Body of pancreas (tissue), 4 donors: Measurements from ENCODE around the gene RNF224. TPM values are rescaled to one million over a fixed set of nuclear protein-coding genes. Genes with fewer than 3 reads are reported as not detected.

Experiments
- ATAC-seq: fragments of 150-250 bp; one replicate; pipeline ENCODE4 v1.9.1; 2016
- DNase-seq, 4 donors: peaks; one replicate each; pipeline ENCODE4 v3.0.0-alpha.2; 2019
- H3K27ac ChIP-seq, 4 donors: fragments of 200-600 bp; sonication (generic); 1 replicate in 3 of 4; 2 replicates in 1 of 4; pipeline versions ENCODE4 v1.5.1 to v1.6.1; 2016 to 2019; ENCODE audit warnings: mild to moderate bottlenecking in 1 of 4, mixed read lengths in 1 of 4, moderate library complexity in 1 of 4
- H3K27me3 ChIP-seq, 2 donors: fragments of 200-600 bp; sonication (generic); one replicate each; pipeline ENCODE4 v1.6.0; 2016; ENCODE audit warnings: mild to moderate bottlenecking in 1 of 2
- H3K36me3 ChIP-seq, 2 donors: fragments of 200-600 bp; sonication (generic); replicated peaks in 1 of 2; 2 replicates each; pipeline ENCODE4 v1.5.1; 2016; ENCODE audit warnings: low read depth in 2 of 2; ENCODE audit not compliant: insufficient read depth in 1 of 2
- H3K4me1 ChIP-seq: fragments of 200-600 bp; sonication (generic); one replicate; pipeline ENCODE4 v1.6.0; 2016
- H3K4me3 ChIP-seq, 2 donors: fragments of 200-600 bp; sonication (generic); 1 replicate in 1 of 2; 2 replicates in 1 of 2; pipeline ENCODE4 v1.5.1; 2016 to 2019
- H3K9me3 ChIP-seq, 3 donors: fragments of 200-600 bp; sonication (generic); 1 replicate in 2 of 3; 2 replicates in 1 of 3; pipeline ENCODE4 v1.5.1; 2016
- POLR2A ChIP-seq, 3 donors: fragments of 450-650 bp; IDR thresholded peaks; one replicate each; pipeline ENCODE4 v1.6.1; 2016; ENCODE audit warnings: antibody characterized with exemption in 3 of 3, mild to moderate bottlenecking in 2 of 3
- WGBS, 2 donors: methylation state at CpG; one replicate each; pipeline ENCODE4 v1.1.5; 2017; 5-methylcytosine and 5-hydroxymethylcytosine counted together
- intact Hi-C: fragments of 100-400 bp; cut with DNase I; formaldehyde crosslinking; loops from one replicate; pipeline ENCODE4 v1.15.1; 2023
- total RNA-seq, 2 donors: library from RNA; depleted of rRNA; stranded (reverse); fragments of >200 nt; gene quantifications; one replicate each; pipeline ENCODE4 v1.1.0, GENCODE V29; 2016
- TF ChIP-seq, protein P1 (sequence below), 7 experiments: fragments of 450-650 bp in 4 of 7; fragments of 200-600 bp in 3 of 7; sonication (generic) in 3 of 7; IDR thresholded peaks; one replicate each; pipeline ENCODE4 v1.5.1; 2016 to 2019; ENCODE audit warnings: antibody characterized with exemption in 7 of 7

RNF224 gene
- total RNA-seq, 2 donors from 2014 or later = 0.26 TPM; not detected in 1

DNA sequence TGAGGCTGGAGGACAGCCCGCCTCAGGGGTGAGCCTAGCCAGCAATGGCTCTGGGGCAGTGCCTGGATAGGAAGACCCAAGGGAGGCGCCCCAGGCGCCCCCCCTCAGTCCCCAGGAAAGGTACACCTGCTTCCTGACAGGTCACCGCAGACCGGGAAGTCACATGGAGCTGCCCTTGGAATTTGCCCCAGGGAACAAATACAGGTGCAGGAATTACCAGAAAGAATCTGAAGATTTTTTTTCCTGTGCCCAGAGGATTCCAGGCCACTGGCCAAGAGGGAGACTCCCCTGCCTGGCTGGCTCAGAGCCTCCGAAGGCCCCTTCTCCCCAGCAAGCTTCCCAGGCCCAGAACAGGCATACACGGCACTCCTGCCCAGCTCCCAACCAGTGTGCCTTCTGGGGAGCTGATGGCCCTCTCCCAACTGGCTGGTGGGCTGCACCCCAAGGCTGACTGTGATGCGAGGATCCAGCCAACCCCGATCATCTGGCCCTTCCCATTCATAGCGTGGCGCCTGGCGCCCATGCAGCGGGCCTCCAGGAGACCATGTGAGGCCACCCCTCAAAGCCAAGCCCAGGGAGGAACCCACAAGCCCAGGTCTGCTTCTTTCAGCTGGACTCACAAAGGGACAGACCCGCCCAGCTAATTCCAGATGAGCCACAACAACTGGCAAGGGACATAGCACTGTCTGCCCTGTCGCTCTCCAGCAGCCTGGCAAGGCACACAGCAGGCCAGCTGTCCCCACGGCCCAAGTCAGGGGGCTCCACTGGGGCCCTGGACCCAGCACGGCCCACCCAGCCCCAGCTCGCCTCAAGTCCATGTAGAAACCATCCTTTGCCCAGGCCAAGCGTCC, 29.0 kb upstream of the RNF224 start:
- Histone ChIP-seq H3K9me3 (no peaks in the 10 kb centered on the region), H3K4me3 (peak overlapping the region; percentile 32 to 40), H3K36me3 (no peaks in the 10 kb centered on the region), H3K4me1 (peaks cover 87% of the 10 kb centered on the region), H3K27me3 (no peaks in the 10 kb centered on the region), H3K27ac (peak overlapping the region; percentile 92 to 99 (median 92))
- TF ChIP-seq, protein P1, sequence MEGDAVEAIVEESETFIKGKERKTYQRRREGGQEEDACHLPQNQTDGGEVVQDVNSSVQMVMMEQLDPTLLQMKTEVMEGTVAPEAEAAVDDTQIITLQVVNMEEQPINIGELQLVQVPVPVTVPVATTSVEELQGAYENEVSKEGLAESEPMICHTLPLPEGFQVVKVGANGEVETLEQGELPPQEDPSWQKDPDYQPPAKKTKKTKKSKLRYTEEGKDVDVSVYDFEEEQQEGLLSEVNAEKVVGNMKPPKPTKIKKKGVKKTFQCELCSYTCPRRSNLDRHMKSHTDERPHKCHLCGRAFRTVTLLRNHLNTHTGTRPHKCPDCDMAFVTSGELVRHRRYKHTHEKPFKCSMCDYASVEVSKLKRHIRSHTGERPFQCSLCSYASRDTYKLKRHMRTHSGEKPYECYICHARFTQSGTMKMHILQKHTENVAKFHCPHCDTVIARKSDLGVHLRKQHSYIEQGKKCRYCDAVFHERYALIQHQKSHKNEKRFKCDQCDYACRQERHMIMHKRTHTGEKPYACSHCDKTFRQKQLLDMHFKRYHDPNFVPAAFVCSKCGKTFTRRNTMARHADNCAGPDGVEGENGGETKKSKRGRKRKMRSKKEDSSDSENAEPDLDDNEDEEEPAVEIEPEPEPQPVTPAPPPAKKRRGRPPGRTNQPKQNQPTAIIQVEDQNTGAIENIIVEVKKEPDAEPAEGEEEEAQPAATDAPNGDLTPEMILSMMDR (IDR thresholded peaks at IDR 0.05) = no peak
- peak; percentile 50 to 58 (median 54) for TF ChIP-seq POLR2A (IDR thresholded peaks at IDR 0.05)
- WGBS, 2 donors = 15% methylated on average over 18 of the region's 19 CpGs; no CpG with 5 or more reads in 1 of the 2 donors
- DNase-seq (peak; percentile 91 to 97 (median 95)), ATAC-seq (peak; percentile 40)
- intact Hi-C loops = no loop called here

DNA sequence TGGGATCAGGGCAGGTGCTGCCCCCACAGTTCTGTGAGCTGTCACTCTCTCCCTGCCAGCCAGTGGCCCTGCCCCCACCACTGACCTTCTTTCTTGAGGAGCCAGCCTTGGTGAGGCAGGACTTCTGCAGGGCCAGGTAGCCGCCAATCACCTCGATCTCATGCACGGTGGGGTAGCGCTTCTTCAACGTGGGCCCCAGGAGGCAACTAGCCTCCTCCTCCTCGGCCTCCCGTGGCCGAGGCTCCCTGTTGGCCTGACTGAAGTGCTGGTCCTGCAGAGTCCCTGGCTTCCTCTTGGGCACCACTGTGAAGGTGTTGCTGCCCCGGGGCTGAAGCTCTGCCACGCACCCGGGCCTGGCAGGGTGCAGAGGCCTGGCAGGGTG, 28.4 kb upstream of the RNF224 start:
- TF ChIP-seq, protein P1 (IDR thresholded peaks at IDR 0.05) = no peak
- TF ChIP-seq POLR2A (IDR thresholded peaks at IDR 0.05) = peak in 1 of 3 donors; percentile 25
- DNase-seq (peak; percentile 70 to 86 (median 79)), ATAC-seq (no peak)
- H3K27me3 ChIP-seq = no peaks in the 10 kb centered on the region
- peak overlapping the region; percentile 92 to 99 (median 92) for H3K27ac ChIP-seq
- peak overlapping the region; percentile 32 to 40 for H3K4me3 ChIP-seq
- no peaks in the 10 kb centered on the region for H3K9me3 ChIP-seq
- peaks cover 87% of the 10 kb centered on the region for H3K4me1 ChIP-seq
- 7 to 24% methylated on average over 7 to 11 of the region's 11 CpGs for WGBS, 2 donors
- intact Hi-C loops = no loop called here
- no peaks in the 10 kb centered on the region for H3K36me3 ChIP-seq

DNA sequence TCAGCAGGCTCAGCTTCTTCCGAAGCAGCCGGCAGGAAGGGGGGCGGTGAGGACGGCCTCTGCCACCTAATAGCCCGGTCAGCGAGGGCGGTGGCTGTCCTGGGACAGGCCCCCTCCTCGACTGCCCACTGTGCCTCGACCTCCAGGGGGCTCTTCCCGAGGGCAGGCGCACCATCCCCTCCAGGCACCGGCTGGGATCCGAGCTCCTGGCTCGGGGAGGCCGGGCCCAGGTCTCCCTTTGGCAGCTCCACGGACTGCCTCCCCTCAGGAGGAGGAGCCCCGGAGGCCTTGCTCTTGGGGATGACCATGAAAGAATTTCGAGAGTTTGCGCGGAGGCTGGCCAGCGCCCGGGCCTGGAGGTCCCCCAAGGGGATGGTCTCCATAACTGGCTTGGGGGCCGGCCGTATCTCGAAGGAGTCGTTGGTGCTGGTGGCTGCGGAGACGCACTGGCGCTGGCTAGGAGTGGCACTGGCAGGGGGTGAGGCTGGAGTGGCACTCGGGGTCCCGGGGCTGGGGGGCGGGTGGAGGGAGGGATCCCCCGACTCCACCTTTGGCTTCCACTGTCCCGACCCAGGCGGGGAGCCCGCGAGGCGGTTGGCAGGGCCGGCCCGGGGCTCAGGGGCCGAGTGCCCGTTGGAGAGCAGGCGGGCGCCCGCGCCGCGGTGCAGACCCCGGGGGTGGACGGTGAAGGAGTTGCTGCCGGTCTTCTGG, 27.7 kb upstream of the RNF224 start:
- Histone ChIP-seq H3K36me3 (no peaks in the 10 kb centered on the region), H3K4me3 (peak overlapping the region; percentile 32 to 40), H3K4me1 (peaks cover 87% of the 10 kb centered on the region), H3K27ac (peak overlapping the region; percentile 92 to 99 (median 92)), H3K27me3 (no peaks in the 10 kb centered on the region), H3K9me3 (no peaks in the 10 kb centered on the region)
- ATAC-seq (no peak), DNase-seq (peak in 1 of 4 donors; percentile 30)
- WGBS, 2 donors = 1 to 3% methylated on average over 12 to 38 of the region's 51 CpGs
- intact Hi-C loops = no loop called here
- no peak for TF ChIP-seq POLR2A (IDR thresholded peaks at IDR 0.05)
- TF ChIP-seq, protein P1 (IDR thresholded peaks at IDR 0.05) = no peak

DNA sequence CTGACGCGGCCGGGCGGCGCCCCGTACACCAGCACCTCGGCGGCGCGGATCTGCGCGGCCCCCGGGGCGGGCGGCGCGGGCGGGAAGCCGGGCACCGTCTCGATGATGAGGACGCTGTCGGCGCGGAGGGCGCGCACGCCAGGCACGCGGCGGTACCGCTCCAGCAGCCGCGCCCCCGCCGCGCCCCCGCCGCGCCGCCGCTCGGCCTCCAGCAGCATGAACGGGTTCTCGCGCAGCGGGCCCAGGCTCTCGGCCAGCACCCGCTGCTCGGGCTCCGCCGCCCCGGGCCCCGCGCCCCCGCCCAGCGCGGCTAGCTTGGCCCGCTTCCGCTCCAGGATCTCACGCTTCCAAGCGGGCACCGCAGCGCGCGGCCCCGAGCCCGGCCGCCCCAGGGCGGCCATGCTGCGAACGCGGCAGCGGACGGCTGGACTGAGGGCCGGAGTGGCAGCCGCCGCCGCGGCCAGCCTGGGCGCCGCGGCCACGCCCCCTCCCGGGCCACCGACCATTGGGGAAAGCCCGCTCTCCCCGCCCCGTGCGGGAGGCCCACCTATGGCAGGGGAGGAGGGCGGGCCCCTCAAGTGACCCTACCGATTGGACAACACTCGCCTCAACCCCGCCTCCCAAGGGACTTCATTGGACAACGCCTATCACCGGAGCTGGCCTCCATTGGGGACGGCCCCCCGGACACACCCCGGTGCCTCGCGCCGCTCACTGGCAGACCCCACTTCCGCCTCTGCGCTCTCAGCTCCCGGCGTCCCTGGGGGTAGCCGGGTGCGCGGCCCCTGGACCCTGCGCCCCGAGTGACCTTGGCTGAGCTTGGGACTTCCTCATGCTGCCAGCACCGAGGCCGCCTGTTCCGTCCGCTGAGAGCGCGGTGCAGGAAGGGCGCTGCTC, 26.7 kb upstream of the RNF224 start, which contains the start of gene TPRN:
TPRN (minus strand) TSS at position 431 of the 894 bp plus-strand sequence; CDS start at position 401, 30 bp downstream.
- peak within 1 kb of the TSS; percentile 32 to 40 for H3K4me3 ChIP-seq
- DNase-seq (peak; percentile 99 to 100 (median 100)), ATAC-seq (peak; percentile 87)
- intact Hi-C loops = no loop called here
- WGBS, 2 donors = 0 to 1% methylated on average over 5 to 70 of the region's 118 CpGs
- H3K27me3 ChIP-seq = no peaks in the 10 kb centered on the region
- H3K27ac ChIP-seq = peak within 1 kb of the TSS; percentile 92 to 99 (median 92)
- H3K9me3 ChIP-seq = no peaks in the 10 kb centered on the region
- TF ChIP-seq, protein P1 (IDR thresholded peaks at IDR 0.05) = peak in 1 of 7 experiments; percentile 5
- peak; percentile 75 to 96 (median 77) for TF ChIP-seq POLR2A (IDR thresholded peaks at IDR 0.05)
- H3K36me3 ChIP-seq = no peaks in the 10 kb centered on the region
- H3K4me1 ChIP-seq = peaks cover 80% of the 10 kb centered on the region
